NK-92 treated with Interleukin-12 subunit alpha and Interleukin-12 subunit beta, amount 100 ng/mL, for 24 hours (cell line): ENCODE data around the gene TENT5A.
"Not testable (repeated sequence)": the region's sequence is repeated elsewhere in the genome, so short reads cannot be mapped to it uniquely, and the experiment has no call there.

Experiments used
- DNase-seq: peaks from one replicate; lab custom pipeline; 2025; lab: John Stamatoyannopoulos, UW

TENT5A gene

DNA sequence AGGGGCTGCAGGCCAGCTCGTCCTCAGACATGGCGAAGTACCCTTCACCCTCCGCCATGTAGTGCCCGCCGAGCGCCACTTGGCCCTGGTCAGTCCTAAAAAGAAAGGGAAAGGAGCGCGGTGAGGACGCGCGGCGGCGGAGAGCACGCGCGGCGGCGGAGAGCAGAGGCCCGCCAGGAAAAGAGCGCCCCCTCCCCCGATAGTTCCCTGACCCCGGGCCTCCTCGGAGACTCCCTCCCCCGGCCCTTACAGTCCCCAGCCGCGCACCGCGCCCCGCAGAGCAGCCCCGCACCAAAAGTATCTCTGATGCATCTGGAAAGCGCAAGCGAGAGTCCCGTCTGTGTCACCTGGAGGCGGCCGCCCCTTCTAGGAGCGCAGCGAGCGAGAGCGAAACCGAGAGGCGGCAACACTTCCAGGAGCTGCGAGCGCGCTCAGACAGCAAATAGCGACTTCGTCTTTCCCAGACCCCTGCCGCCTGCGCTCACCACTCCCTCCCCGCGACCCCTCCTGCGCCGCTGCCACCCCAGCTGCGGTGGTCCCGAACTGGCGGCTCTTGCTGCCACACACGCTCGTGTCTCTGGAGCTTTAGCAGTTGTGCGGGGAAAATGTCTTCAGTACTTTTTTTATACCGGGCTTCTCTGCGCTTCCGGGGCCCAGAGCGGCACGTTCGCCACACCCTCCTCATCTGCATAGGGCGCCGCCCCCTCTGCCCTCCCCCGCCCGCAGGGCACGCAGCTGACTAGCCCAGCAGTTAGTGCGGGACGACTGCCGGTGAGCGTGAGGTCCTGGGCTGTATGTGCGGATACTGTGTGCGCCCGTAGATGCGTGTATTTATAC lies at the start of gene TENT5A:
Gene TENT5A, minus strand, starts transcription at position 598 of the 837 bp plus-strand sequence. Its CDS starts 540 bp downstream, at position 58.
- DNase-seq = no peak

- DNase-seq = no peak
These were observed 49.0 kb upstream of the TENT5A start for GRCh38 chr6:81801489-81801888.

GRCh38 chr6:81800666-81801065 lies 48.2 kb upstream of the TENT5A start:
- no peak for DNase-seq

DNA sequence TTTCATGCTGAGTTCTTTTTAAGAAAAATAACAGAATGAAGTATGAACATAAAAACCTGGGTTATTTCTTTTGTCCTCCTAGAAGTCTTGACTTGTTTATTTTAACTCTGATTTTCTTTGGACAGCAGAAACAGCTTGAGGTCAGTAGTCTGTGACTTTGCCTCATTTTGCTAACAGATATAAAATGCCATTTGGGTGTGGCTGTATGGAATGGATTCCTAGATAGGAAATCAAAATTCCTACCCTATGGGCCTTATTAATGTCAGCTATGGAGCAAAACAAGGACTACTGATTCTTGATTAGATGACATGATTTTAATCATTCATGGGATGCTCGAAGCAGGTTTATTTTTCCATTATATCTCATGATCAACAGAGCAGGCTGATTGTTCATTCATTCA lies 46.8 kb upstream of the TENT5A start:
- DNase-seq = no peak

- DNase-seq = no peak
These were observed 45.1 kb upstream of the TENT5A start for GRCh38 chr6:81797591-81797990.

DNA sequence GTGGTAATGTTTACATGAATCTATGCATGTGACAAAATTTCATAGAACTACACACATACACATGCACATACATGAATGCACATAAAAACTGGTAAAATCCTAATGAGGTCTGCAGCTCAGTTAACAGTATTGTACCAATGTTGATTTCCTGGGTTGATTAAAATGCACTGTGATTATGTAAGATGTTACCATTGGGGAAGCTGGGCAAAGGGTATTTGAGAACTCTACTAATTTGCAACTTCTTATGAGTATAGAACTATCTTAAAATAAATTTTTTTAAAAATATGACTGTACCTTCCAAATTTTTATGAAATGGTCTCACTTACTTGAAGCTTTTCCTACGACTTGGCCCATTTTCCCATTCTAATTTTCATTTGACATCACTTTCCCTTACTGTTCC lies 43.4 kb upstream of the TENT5A start:
- DNase-seq = no peak

DNA sequence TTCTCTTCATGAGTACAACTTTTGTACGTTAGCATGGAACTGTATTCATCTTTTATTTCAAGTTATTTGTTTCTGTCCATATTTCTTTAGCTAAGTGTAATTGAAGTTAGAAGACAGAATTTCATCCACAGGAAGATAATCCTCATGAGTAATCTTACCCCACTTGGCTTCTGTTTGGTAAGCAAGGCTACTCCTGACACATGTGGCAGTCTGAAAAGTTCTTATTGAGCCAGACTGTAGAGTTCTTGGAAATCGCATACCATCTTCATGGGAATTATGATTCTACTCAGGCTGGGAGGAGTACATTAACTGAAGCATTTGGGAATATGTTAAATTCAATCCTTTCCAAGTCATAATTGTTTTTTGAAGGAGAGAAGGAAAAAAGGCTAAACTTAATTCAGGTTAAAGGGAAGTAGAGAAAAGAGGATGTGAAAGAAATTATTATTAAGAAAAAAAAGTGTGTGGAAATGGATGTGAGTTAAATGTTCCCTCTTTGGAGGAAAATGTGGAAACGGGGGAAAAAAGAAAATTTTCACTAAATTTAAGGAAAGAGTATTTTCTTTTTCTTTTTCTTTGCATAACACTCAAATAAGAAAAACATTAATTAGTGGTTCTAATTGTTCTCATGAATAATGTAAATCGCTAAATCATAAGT lies 41.5 kb upstream of the TENT5A start:
- no peak for DNase-seq

DNA sequence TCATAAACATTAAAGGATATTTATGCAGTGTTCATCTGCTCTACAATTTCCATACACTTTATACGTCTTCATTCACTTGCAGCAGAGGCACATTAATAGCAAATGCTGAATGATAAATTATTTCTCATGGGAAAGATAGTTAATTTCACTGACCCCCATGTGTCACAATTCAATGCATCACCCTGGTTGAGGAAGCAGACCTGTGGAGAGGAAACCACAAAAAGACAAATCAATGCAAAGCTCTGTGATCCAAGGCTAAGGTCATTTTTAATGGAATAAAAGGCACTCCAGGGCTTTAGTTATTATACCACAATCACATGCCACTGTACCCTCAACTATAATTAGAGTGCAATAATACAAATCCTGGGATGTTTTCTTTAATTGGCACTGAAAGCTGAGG lies 40.3 kb upstream of the TENT5A start:
- DNase-seq = no peak

DNA sequence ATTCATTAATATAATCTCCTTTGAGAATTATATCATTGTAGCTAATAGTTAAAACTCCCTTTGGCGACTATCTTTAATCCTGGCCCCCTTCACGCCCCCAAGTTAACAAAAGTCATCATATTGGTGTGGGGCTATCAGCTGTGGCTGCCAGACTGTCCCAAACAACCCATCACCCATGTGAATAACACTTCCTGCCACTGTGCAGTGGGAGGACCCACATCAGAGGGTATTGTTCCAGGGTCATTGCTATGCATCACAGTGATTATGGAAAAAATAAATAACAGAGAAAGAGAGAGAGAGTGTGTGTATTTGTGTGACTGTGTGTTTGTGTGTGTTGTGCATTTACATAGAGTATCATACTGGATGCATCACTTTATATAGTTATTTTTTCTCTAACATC lies 39.3 kb upstream of the TENT5A start:
- no peak for DNase-seq

- no peak for DNase-seq
These were observed 37.6 kb upstream of the TENT5A start for GRCh38 chr6:81790034-81790433.

DNA sequence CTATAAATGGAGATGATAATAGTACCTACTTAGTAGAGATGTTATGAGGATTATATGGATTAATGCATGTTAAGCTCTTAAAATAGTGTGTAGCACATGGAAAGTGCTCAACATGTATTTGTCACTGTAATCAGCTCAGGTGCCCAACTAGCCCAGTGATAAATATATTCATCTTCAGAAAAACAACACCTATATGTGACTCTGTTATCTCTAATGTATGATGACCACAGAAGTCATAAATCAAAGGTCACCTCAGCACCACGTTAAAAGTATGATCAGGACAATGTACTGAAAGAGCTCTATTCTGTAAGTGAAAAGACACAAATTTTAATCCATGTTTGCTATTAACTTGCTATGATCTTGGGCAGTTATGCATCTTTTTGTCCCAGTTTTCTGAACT lies 36.8 kb upstream of the TENT5A start:
- no peak for DNase-seq

DNA sequence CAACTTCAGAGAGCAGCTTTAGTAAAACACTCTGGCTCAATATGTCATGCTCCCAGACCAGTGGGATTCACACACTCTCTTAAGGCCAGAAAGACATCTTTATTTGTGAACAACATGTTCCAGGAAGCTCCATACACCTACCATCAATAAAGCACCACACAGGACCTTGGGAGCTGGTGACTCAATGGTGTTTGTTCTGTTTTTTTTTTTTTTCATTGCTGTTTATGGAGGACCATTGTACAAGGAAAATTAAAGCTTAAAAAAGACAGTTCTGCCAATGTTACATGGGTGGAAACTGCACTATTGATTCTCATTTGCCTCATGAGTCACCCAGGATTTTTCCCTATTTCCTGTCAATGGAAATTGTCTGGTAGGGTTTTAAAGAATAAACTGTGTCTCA lies 36.3 kb upstream of the TENT5A start:
- no peak for DNase-seq

GRCh38 chr6:81787313-81788068 lies 35.0 kb upstream of the TENT5A start:
- no peak for DNase-seq

DNA sequence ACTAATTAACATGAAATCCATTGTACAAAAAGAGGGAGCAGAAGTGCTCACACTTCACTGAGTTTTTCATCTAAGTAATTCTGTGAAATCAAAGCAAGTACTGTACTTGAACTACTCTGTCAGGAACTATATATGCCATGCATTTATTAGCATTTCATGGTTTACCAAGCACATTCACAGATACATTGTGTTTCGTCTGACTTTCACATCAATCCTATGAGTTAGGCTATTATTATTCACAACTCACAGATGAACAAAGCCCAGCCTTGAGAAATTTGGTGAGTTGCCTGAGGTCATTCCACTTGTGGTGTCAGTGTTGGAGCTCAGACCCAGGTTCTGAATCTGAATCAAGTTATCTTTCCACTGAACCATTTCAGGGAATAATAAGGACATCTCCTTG lies 33.7 kb upstream of the TENT5A start:
- no peak for DNase-seq

- no peak for DNase-seq
These were observed 32.9 kb upstream of the TENT5A start for GRCh38 chr6:81785377-81785776.

DNA sequence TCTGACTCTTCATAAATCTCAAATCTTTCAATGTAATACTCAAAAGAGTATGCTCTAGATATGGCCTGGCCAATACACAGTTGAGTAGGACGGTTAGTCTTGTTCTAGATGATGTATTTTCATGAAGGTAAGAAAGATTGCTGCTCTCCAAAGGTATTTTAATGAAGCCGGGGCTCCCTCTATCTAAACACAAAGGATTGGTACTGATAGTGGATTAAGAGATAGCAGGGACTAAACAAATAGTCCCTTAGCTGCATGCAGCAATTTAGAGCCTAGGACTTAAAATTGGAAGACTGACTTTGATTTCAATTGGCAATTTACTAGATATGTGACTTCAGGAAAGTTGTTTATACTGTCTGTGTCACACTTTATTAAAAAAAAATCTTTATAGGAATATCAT lies 31.4 kb upstream of the TENT5A start:
- no peak for DNase-seq

DNA sequence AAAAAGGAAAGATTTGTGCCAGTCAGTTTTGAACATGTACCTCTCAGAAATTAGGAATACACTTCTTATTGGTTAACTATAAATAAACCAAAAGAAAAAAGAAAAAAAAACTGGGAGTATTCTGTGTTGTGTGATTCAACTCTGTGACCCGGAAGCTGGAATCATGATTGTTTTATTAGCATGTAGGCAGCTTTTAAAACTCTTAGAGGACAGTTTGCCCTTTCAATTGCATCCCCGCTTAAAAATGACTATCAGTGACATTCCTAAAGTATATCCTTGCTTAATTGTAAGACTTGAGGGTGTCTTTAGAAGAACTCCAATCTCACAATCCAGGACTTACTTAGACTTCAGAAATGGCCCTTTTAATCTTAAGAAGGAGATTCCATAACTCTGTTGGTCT lies 29.1 kb upstream of the TENT5A start:
- no peak for DNase-seq

- no peak for DNase-seq
These were observed 25.2 kb upstream of the TENT5A start for GRCh38 chr6:81777586-81778268.

GRCh38 chr6:81776219-81776618 lies 23.7 kb upstream of the TENT5A start:
- not testable (repeated sequence) for DNase-seq

DNA sequence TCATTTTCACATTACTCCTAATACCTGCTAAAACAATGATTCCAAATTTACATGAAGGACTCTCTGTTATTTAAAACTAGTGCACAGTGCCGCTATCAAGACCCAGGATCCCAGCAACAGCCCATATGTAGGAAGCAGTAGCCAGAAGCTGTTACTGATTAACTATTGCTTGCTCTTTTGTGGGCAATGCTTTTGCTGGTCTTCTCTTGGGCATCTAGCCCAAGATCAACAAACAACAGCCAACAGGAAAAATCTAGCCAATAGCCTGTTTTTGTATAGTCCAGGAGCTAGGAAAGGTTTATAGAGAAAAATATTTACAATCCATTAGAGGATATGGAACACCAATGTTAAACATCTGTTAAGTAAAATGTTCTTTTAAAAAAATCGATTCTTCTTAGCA lies 22.1 kb upstream of the TENT5A start:
- DNase-seq = no peak

GRCh38 chr6:81773887-81774286 lies 21.4 kb upstream of the TENT5A start:
- DNase-seq = no peak

DNA sequence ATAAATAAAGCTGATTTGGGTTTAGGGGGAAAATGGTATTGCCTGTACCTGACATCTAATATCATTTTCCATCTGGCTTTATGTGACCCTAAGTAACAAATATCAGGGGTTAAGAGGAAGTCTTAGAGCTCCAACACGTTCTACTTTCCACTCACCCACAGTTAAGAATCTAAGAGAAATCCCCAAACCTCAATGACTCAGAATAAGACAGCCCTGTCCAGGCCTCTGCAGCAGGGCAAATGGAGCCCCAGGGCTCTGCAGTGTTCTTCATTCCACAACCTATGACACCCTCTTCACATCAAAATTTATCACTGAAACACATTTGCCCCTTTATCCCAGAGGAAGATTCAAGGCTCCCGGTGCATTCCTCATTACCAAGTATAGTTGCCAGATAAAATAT lies 20.3 kb upstream of the TENT5A start:
- peak; percentile 16 for DNase-seq
